HepG2 (cell line): ENCODE measurements around the gene L1CAM.

Source experiments
- CTCF ChIP-seq: sonication (generic); formaldehyde crosslinking; IDR thresholded peaks from 2 replicates; pipeline ENCODE4 v1.5.0; 2020; ENCODE audit warnings: mild to moderate bottlenecking, missing genetic modification reagents, moderate library complexity
- ELF4 ChIP-seq: sonication (generic); formaldehyde crosslinking; IDR thresholded peaks from 2 replicates; pipeline ENCODE4 v1.5.0; 2020; ENCODE audit warnings: missing genetic modification reagents, mild to moderate bottlenecking, moderate library complexity, borderline replicate concordance
- FOXP1 ChIP-seq, 2 experiments: fragments of 450-650 bp in 1 of 2; IDR thresholded peaks; 2 replicates each; pipeline ENCODE4 v1.6.1; 2017 to 2018; ENCODE audit warnings: antibody characterized with exemption in 1 of 2
- GLMP ChIP-seq: sonication (generic); formaldehyde crosslinking; IDR thresholded peaks from 2 replicates; pipeline ENCODE4 v1.9.0; 2021; ENCODE audit warnings: missing genetic modification reagents, mild to moderate bottlenecking, borderline replicate concordance
- GTF3A ChIP-seq: sonication (generic); formaldehyde crosslinking; conservative IDR thresholded peaks from 2 replicates; pipeline ENCODE4 v1.4.0; 2020; ENCODE audit warnings: mild to moderate bottlenecking, missing genetic modification reagents
- NCOA1 ChIP-seq: sonication (generic); formaldehyde crosslinking; IDR thresholded peaks from 2 replicates; pipeline ENCODE4 v1.9.0; 2021; ENCODE audit warnings: missing genetic modification reagents
- NPAS2 ChIP-seq: sonication (generic); formaldehyde crosslinking; IDR thresholded peaks from 2 replicates; pipeline ENCODE4 v1.8.0; 2022; ENCODE audit warnings: mild to moderate bottlenecking, missing genetic modification reagents, borderline replicate concordance
- RELA ChIP-seq: sonication (generic); formaldehyde crosslinking; IDR thresholded peaks from 2 replicates; pipeline ENCODE4 v1.4.0; 2020; ENCODE audit warnings: missing genetic modification reagents
- ZNF362 ChIP-seq: sonication (generic); formaldehyde crosslinking; IDR thresholded peaks from 2 replicates; pipeline ENCODE4 v1.4.0; 2020; ENCODE audit warnings: missing genetic modification reagents, mild to moderate bottlenecking, borderline replicate concordance
- ZNF589 ChIP-seq: sonication (generic); formaldehyde crosslinking; conservative IDR thresholded peaks from 2 replicates; pipeline ENCODE4 v1.8.0; 2022; ENCODE audit warnings: mild to moderate bottlenecking, moderate library complexity, missing genetic modification reagents
- ZSCAN21 ChIP-seq: sonication (generic); formaldehyde crosslinking; IDR thresholded peaks from 2 replicates; pipeline ENCODE4 v1.8.0; 2022; ENCODE audit warnings: mild to moderate bottlenecking, missing genetic modification reagents, moderate library complexity, borderline replicate concordance
- TF ChIP-seq, protein P1 (sequence below): sonication (generic); formaldehyde crosslinking; IDR thresholded peaks from 2 replicates; pipeline ENCODE4 v1.4.0; 2020; ENCODE audit warnings: missing genetic modification reagents

GRCh38 chrX:153853902-153854267 lies 32.1 kb downstream of the L1CAM start:
- no peak for TF ChIP-seq CTCF (CRISPR knock-in tag)
- no peak for TF ChIP-seq NPAS2 (CRISPR knock-in tag)
- TF ChIP-seq NCOA1: no peak
- TF ChIP-seq ZNF362 (CRISPR knock-in tag): no peak
- no peak for TF ChIP-seq GTF3A (CRISPR knock-in tag)
- TF ChIP-seq ELF4 (CRISPR knock-in tag): no peak
- no peak for TF ChIP-seq FOXP1 (IDR thresholded peaks at IDR 0.05)
- no peak for TF ChIP-seq FOXP1 (CRISPR knock-in tag; IDR thresholded peaks at IDR 0.05)
- TF ChIP-seq RELA (CRISPR knock-in tag): no peak
- TF ChIP-seq, protein P1, sequence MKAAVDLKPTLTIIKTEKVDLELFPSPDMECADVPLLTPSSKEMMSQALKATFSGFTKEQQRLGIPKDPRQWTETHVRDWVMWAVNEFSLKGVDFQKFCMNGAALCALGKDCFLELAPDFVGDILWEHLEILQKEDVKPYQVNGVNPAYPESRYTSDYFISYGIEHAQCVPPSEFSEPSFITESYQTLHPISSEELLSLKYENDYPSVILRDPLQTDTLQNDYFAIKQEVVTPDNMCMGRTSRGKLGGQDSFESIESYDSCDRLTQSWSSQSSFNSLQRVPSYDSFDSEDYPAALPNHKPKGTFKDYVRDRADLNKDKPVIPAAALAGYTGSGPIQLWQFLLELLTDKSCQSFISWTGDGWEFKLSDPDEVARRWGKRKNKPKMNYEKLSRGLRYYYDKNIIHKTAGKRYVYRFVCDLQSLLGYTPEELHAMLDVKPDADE (CRISPR knock-in tag): no peak
- no peak for TF ChIP-seq GLMP (CRISPR knock-in tag)
- TF ChIP-seq ZSCAN21 (CRISPR knock-in tag): no peak
- no peak for TF ChIP-seq ZNF589
